PC-9 (cell line): Measurements from ENCODE around the gene TICAM2.

Experiments used
- EZH2 ChIP-seq: fragments of 200-600 bp; sonication (generic); IDR thresholded peaks from 2 replicates; pipeline ENCODE4 v1.8.0; 2017; ENCODE audit warnings: antibody characterized with exemption, low read depth
- TF ChIP-seq, protein P1 (sequence below): fragments of 200-600 bp; sonication (generic); conservative IDR thresholded peaks from 2 replicates; pipeline ENCODE4 v1.6.1; 2017; ENCODE audit warnings: mixed run types, antibody characterized with exemption, mild to moderate bottlenecking, moderate library complexity

- no peak for TF ChIP-seq EZH2
- TF ChIP-seq, protein P1, sequence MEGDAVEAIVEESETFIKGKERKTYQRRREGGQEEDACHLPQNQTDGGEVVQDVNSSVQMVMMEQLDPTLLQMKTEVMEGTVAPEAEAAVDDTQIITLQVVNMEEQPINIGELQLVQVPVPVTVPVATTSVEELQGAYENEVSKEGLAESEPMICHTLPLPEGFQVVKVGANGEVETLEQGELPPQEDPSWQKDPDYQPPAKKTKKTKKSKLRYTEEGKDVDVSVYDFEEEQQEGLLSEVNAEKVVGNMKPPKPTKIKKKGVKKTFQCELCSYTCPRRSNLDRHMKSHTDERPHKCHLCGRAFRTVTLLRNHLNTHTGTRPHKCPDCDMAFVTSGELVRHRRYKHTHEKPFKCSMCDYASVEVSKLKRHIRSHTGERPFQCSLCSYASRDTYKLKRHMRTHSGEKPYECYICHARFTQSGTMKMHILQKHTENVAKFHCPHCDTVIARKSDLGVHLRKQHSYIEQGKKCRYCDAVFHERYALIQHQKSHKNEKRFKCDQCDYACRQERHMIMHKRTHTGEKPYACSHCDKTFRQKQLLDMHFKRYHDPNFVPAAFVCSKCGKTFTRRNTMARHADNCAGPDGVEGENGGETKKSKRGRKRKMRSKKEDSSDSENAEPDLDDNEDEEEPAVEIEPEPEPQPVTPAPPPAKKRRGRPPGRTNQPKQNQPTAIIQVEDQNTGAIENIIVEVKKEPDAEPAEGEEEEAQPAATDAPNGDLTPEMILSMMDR: no peak
These were observed 22.5 kb downstream of the TICAM2 start for GRCh38 chr5:115579747-115580173.
